Activated CD8-positive, alpha-beta memory T cell treated with anti-CD3 and anti-CD28 coated beads, Interleukin-2, amount 10 ng/mL, durations not matched to agents 7 days and 5 days (primary cell): Measurements from ENCODE around the gene ETS2. TPM values are rescaled to one million over a fixed set of nuclear protein-coding genes. Genes with fewer than 3 reads are reported as not detected.

Experiments
- ATAC-seq: fragments of 150-1000 bp; cut with Tn5 transposase; one replicate; pipeline ENCODE4 v1.10.0; 2021; ENCODE audit warnings: moderate library complexity
- CTCF ChIA-PET: fragments of 350-600 bp; sonication (Branson Sonifier 250); formaldehyde crosslinking; loops from one replicate; lab custom pipeline; 2021; ENCODE audit warnings: antibody characterized with exemption; lab: Charles Lee
- DNase-seq: peaks from one replicate; pipeline ENCODE4 v3.0.0-alpha.2; 2020
- H3K27ac Mint-ChIP-seq: one replicate; pipeline ENCODE4 v1.8.0; 2021; ENCODE audit warnings: mild to moderate bottlenecking, mixed read lengths
- H3K27me3 Mint-ChIP-seq: one replicate; pipeline ENCODE4 v1.8.0; 2021; ENCODE audit warnings: mixed read lengths
- H3K36me3 Mint-ChIP-seq: one replicate; pipeline ENCODE4 v1.8.0; 2021; ENCODE audit warnings: mild to moderate bottlenecking, mixed read lengths
- H3K4me1 Mint-ChIP-seq: one replicate; pipeline ENCODE4 v1.8.0; 2021; ENCODE audit warnings: mixed read lengths
- H3K4me3 Mint-ChIP-seq: one replicate; pipeline ENCODE4 v1.8.0; 2021; ENCODE audit warnings: mild to moderate bottlenecking, moderate library complexity, mixed read lengths
- H3K9me3 Mint-ChIP-seq: one replicate; pipeline ENCODE4 v1.8.0; 2022; ENCODE audit warnings: low read depth, mixed read lengths
- total RNA-seq, 2 experiments: library from RNA; stranded (reverse); gene quantifications; one replicate each; pipeline ENCODE4 v1.2.3, GENCODE V29; 2021

The ETS2 gene
- total RNA-seq: 10 to 100 TPM; 13.0 to 33.5 TPM

DNA sequence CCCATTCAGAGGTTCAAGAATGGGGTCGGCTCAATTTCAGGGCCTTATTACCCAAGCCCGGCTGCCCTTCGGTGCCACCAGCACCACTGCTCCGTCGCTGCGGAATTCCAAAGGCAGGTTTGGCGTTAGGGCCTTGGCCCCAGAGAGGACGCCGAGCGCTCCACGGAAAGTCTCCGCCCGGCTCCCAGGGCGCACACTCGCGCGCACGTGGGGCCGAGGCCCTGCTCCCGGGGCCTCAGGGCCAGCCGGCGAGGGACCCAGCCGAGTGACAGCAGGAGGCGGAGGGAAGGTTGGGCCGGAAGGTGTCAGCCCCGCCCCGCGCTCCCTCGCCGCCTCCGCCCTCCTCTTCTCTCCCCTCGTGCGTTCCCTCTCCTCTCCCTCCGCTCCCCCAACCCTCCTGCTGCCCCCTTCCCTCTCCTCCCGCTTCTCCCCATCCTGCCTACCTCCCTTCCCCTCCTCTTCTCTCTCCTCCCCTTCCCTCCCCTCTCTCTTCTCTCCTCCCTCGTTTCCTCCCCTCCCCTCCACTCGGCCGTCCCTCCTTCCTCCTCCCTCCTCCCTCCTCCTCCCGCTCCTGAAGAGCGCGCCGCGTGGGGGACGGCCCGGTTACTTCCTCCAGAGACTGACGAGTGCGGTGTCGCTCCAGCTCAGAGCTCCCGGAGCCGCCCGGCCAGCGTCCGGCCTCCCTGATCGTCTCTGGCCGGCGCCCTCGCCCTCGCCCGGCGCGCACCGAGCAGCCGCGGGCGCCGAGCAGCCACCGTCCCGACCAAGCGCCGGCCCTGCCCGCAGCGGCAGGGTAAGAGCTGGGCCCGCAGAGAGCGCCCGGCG, at the start of gene ETS2:
TSS of gene ETS2 (plus strand) at position 602 of the 825 bp plus-strand sequence. CDS start 4,106 bp downstream, outside the sequence.
- ATAC-seq: peak; percentile 85
- Mint-ChIP-seq H3K27me3 (peaks cover 4% of the 10 kb centered on the region), H3K4me1 (peaks cover 33% of the 10 kb centered on the region), H3K36me3 (peaks cover 24% of the 10 kb centered on the region), H3K4me3 (peak within 1 kb of the TSS; percentile 89), H3K9me3 (no peaks in the 10 kb centered on the region), H3K27ac (peak within 1 kb of the TSS; percentile 84)
- peak; percentile 80 for DNase-seq
- CTCF ChIA-PET: interaction anchor here (0.7 to 1.1 kb wide), 2 partner anchors 23 to 37 kb away, joined by 3 read pairs; no protein-coding TSS in a partner anchor

DNA sequence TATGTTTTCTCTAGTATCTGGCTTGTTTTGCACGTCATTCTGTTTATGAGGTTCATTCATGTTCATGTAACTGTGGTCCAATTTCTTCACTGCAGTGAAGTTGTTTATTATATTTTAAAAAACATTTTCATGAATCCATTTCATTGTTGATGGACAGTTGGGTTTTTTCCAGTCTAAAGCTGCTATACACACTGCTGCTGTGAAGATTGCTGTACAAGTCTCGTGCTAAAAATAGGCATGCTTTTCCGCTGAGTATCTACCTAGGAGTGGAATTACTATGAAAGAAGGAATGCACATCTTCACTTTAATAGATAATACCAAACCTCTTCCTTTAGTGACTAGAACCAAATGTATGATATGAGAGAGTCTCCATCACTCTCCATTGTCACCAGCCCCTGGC, 49.0 kb upstream of the ETS2 start:
- Mint-ChIP-seq H3K27me3 (peaks cover 11% of the 10 kb centered on the region), H3K9me3 (no peaks in the 10 kb centered on the region), H3K36me3 (no peaks in the 10 kb centered on the region), H3K27ac (no peak overlapping the region), H3K4me3 (no peak overlapping the region), H3K4me1 (peaks cover 6% of the 10 kb centered on the region)
- DNase-seq: no peak
- CTCF ChIA-PET: no interaction called here
- ATAC-seq: no peak

DNA sequence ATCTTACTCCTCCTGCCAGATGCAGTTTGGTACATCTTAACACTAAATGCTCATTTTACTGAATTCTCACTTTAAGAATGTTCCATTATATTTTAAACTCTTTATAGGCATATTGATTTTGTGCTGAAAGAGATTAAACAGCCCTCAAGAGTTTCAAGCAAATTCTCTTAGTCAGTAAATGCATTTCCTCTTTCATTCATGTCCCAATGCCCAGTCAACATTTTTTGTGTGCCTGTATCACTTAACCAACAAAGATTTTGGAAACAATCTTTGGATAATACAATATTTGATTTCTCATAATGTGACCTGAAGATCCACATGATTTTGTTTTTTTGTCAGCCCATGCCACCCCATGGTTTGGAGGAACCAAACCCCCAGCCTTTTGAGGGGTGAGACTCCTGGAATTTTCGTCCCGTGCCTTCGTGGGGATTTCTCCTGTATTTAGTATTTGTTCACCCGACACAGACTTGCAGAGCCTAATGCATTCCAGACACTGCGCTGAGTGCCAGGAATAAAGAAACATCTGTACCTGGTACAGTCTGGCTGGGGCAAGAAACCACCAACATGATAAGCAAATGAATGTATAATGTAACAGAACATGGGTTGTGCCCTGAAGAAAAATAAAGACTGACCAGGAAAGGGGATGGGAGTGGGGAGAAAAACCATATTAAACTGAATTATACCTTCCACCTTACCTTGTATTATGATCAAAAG, 47.1 kb upstream of the ETS2 start:
- Mint-ChIP-seq H3K4me1 (peaks cover 6% of the 10 kb centered on the region), H3K4me3 (no peak overlapping the region), H3K9me3 (no peaks in the 10 kb centered on the region), H3K27ac (no peak overlapping the region), H3K36me3 (no peaks in the 10 kb centered on the region), H3K27me3 (peaks cover 11% of the 10 kb centered on the region)
- DNase-seq (no peak), ATAC-seq (no peak)
- CTCF ChIA-PET: no interaction called here

- CTCF ChIA-PET: interaction anchor here (1.0 kb wide), 1 partner anchor 25 kb away, joined by 3 read pairs; no protein-coding TSS in a partner anchor
- H3K4me1 Mint-ChIP-seq: peaks cover 6% of the 10 kb centered on the region
- no peaks in the 10 kb centered on the region for H3K9me3 Mint-ChIP-seq
- DNase-seq (no peak), ATAC-seq (no peak)
- peaks cover 10% of the 10 kb centered on the region for H3K27me3 Mint-ChIP-seq
- H3K36me3 Mint-ChIP-seq: no peaks in the 10 kb centered on the region
- H3K27ac Mint-ChIP-seq: no peak overlapping the region
- H3K4me3 Mint-ChIP-seq: no peak overlapping the region
Observed at GRCh38 chr21:38759413-38759812, 46.3 kb upstream of the ETS2 start.

DNA sequence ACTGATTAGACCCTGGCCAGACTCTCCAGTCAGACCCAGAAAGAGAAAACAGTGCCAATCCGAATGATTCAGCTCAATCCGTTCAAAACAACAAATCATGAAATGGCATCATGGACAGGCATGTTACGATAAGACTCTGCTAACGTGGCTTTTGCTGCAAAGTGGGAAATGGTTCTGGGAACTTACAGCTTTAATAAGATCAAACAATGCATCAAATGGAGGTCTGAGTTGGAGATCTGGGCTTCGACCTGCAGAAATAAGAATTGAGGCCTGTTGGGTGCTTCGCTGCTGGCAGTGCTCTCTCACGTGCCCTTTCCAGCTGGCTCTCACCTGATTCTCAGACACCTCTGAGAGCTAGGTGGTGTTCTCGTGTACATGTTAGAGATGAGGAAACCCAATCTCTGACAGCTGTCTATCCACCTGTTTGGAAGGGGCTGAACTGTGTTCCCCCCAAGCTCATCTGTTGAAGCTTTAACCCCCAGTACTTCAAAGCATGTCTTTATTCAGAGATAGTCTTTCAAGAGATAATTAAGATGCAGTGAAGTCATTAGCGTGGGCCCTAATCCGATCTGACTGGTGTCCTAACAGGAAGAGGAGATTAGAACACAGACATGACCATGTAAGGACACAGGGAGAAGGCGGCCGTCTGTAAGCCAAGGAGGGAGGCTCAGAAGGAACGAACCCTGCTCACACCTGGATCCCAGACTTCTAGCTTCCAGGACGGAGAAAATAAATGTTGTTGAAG, 45.5 kb upstream of the ETS2 start:
- no peaks in the 10 kb centered on the region for H3K36me3 Mint-ChIP-seq
- H3K27me3 Mint-ChIP-seq: peaks cover 15% of the 10 kb centered on the region

GRCh38 chr21:38760762-38761155, 45.0 kb upstream of the ETS2 start:
- DNase-seq (no peak), ATAC-seq (no peak)
- H3K36me3 Mint-ChIP-seq: peaks cover 1% of the 10 kb centered on the region
- peaks cover 2% of the 10 kb centered on the region for H3K4me1 Mint-ChIP-seq
- H3K4me3 Mint-ChIP-seq: no peak overlapping the region
- H3K27me3 Mint-ChIP-seq: peaks cover 15% of the 10 kb centered on the region
- no peak overlapping the region for H3K27ac Mint-ChIP-seq
- H3K9me3 Mint-ChIP-seq: no peaks in the 10 kb centered on the region
- CTCF ChIA-PET: no interaction called here

More for the DNA sequence above, 45.5 kb upstream of the ETS2 start:
- H3K9me3 Mint-ChIP-seq: no peaks in the 10 kb centered on the region
- DNase-seq: no peak
- CTCF ChIA-PET: interaction anchor here (1.0 kb wide), 1 partner anchor 26 kb away, joined by 3 read pairs; no protein-coding TSS in a partner anchor
- no peak for ATAC-seq
- peaks cover 6% of the 10 kb centered on the region for H3K4me1 Mint-ChIP-seq
- no peak overlapping the region for H3K27ac Mint-ChIP-seq
- no peak overlapping the region for H3K4me3 Mint-ChIP-seq

DNA sequence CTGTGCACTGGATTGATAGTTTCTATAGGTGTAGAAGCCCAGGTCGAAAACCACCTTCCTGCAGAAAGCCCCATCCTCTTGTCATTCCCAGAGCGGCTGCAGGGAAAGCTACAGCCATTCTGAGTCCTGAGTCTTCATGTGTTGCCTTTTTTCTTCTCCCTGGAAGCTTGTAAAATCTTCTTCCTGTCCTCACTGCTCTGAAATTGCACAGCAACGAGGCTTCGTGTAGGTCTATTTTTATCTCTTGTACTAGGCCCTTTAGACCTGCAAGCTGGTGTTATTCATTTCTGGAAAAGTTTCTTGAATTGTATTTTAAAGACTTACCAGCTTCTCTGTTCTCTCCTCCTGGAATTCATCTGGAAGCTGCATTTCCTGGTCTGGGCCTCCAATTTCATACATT, 44.2 kb upstream of the ETS2 start:
- CTCF ChIA-PET: no interaction called here
- H3K27ac Mint-ChIP-seq: no peak overlapping the region

GRCh38 chr21:38765056-38765455, 40.7 kb upstream of the ETS2 start:
- Mint-ChIP-seq H3K36me3 (peaks cover 7% of the 10 kb centered on the region), H3K27me3 (peaks cover 8% of the 10 kb centered on the region), H3K4me1 (peaks cover 29% of the 10 kb centered on the region), H3K4me3 (no peak overlapping the region), H3K9me3 (no peaks in the 10 kb centered on the region), H3K27ac (no peak overlapping the region)
- ATAC-seq (no peak), DNase-seq (no peak)
- CTCF ChIA-PET: interaction anchor here (1.3 kb wide), 1 partner anchor 30 kb away, joined by 4 read pairs; no protein-coding TSS in a partner anchor

More for the DNA sequence above, 44.2 kb upstream of the ETS2 start:
- Mint-ChIP-seq H3K36me3 (peaks cover 7% of the 10 kb centered on the region), H3K4me3 (no peak overlapping the region), H3K4me1 (peaks cover 5% of the 10 kb centered on the region), H3K27me3 (peaks cover 15% of the 10 kb centered on the region), H3K9me3 (no peaks in the 10 kb centered on the region)
- DNase-seq (no peak), ATAC-seq (no peak)

- Mint-ChIP-seq H3K27me3 (peaks cover 8% of the 10 kb centered on the region), H3K36me3 (peaks cover 7% of the 10 kb centered on the region), H3K27ac (peak overlapping the region; percentile 98), H3K4me3 (peak overlapping the region; percentile 78), H3K9me3 (no peaks in the 10 kb centered on the region), H3K4me1 (peaks cover 29% of the 10 kb centered on the region)
- DNase-seq (peak; percentile 84), ATAC-seq (peak; percentile 95)
- CTCF ChIA-PET: interaction anchor here (0.7 to 1.6 kb wide), 3 partner anchors 11 to 40 kb away, joined by 3 to 4 read pairs (median 3); no protein-coding TSS in a partner anchor
Observed at GRCh38 chr21:38766987-38767722, 38.6 kb upstream of the ETS2 start.

- H3K27me3 Mint-ChIP-seq: peaks cover 8% of the 10 kb centered on the region
- peak overlapping the region; percentile 98 for H3K27ac Mint-ChIP-seq
- peak; percentile 24 for ATAC-seq
- H3K4me3 Mint-ChIP-seq: peak overlapping the region; percentile 78
- peak; percentile 71 for DNase-seq
- H3K4me1 Mint-ChIP-seq: peaks cover 39% of the 10 kb centered on the region
- peaks cover 7% of the 10 kb centered on the region for H3K36me3 Mint-ChIP-seq
- no peaks in the 10 kb centered on the region for H3K9me3 Mint-ChIP-seq
- CTCF ChIA-PET: interaction anchor here (0.6 to 1.4 kb wide), 4 partner anchors 13 to 622 kb away, joined by 3 to 4 read pairs (median 3); partner anchors contain the start of gene ETS2
Observed at GRCh38 chr21:38768471-38769063, 37.2 kb upstream of the ETS2 start.

DNA sequence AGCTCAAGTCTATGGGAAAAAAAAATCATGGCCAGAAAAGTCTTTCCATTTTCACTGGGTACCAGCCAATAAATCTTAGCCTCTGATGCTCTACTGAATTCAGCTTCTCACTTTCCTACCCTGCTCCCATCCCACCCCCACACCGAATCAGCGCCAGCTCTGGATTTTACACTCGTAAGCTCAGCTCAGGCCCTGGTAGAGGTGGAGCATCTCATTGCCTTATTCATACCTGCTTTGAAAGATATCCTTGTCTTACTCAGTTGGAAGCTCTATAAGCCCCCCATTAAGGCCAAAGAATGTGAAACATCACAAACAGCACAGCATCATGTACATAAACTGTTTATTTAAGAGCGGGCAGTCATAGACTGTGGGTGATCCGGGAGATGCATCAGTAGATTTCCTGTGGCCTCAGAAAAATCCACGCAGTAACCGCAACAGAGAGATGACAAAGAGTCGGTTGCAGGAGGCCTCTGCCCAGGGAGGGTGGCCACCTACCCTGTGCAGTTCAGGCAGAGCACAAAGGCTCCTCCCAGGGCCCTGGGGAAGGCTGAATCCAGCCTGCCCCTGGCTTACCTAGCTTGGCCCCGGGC, 36.4 kb upstream of the ETS2 start:
- ATAC-seq: no peak
- CTCF ChIA-PET: interaction anchor here (0.8 to 1.4 kb wide), 7 partner anchors 11 to 622 kb away, joined by 3 to 4 read pairs (median 3); partner anchors contain the start of gene ETS2
- Mint-ChIP-seq H3K27ac (peak overlapping the region; percentile 98), H3K9me3 (no peaks in the 10 kb centered on the region), H3K36me3 (peaks cover 7% of the 10 kb centered on the region), H3K27me3 (peaks cover 6% of the 10 kb centered on the region), H3K4me3 (peak overlapping the region; percentile 78), H3K4me1 (peaks cover 41% of the 10 kb centered on the region)
- peak; percentile 58 for DNase-seq

GRCh38 chr21:38770660-38771059, 35.1 kb upstream of the ETS2 start:
- ATAC-seq: no peak
- peaks cover 41% of the 10 kb centered on the region for H3K4me1 Mint-ChIP-seq

More at GRCh38 chr21:38770660-38771059, 35.1 kb upstream of the ETS2 start:
- Mint-ChIP-seq H3K4me3 (no peak overlapping the region), H3K27ac (no peak overlapping the region), H3K9me3 (no peaks in the 10 kb centered on the region), H3K27me3 (no peaks in the 10 kb centered on the region), H3K36me3 (peaks cover 6% of the 10 kb centered on the region)
- CTCF ChIA-PET: no interaction called here
- DNase-seq: no peak
